ENCODE results near the gene MTMR11.

MTMR11 gene

GRCh38 chr1:149917571-149918144 lies 19.0 kb downstream of the MTMR11 start, which contains the start of gene SV2A:
Gene SV2A (minus strand): TSS chr1:149917844. CDS start chr1:149913840, 4,004 bp downstream.
- TF ChIP-seq CTCF (conservative IDR thresholded peaks at IDR 0.05; ENCODE audit: low read depth, low read length): no peak
- H3K4me3 ChIP-seq (ENCODE audit: low read depth, low read length): peak within 1 kb of the TSS; percentile 70
- DNase-seq (ENCODE audit: low read depth): peak; percentile 53

GRCh38 chr1:149916898-149917252 lies 19.8 kb downstream of the MTMR11 start:
- no peak for DNase-seq (ENCODE audit: low read depth)
- no peak for TF ChIP-seq CTCF (conservative IDR thresholded peaks at IDR 0.05; ENCODE audit: low read depth, low read length)
- peak overlapping the region; percentile 70 for H3K4me3 ChIP-seq (ENCODE audit: low read depth, low read length)

DNA sequence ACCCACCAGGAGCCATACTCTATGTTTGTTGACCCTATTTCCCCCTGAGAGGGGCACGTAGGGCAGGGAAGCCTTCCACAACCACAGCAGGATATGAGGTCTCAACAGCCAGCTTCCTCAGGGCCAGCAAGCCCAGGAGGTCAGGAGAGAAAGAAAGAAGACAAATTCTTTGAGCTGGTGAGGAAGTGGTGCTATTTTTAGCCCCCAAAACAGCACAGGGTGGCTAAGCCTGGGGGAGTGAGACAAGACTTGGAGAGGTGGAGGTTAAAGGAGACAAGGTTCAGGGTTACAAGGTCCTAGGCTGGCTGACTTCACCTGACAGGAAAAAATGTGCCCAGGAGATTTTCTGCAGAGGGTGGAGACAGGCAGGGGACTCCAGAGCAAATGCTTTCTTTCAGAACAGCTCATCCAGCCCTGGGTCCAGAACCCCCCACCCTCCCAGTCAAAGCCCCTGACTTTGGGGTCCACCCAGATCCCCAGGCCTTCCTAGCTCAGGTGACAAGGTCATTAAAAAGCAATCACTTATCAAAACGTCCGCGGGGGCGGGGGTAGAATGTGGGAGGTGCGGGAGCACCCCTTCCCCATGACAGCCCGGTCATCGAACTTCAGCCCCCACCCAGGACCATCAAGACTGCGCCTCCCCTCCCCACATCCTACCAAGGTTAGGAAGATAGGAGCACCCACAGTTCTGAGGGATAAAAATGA lies 20.3 kb downstream of the MTMR11 start:
- peak; percentile 11 for DNase-seq (ENCODE audit: low read depth)
- H3K4me3 ChIP-seq (ENCODE audit: low read depth, low read length): peak overlapping the region; percentile 70
- no peak for TF ChIP-seq CTCF (conservative IDR thresholded peaks at IDR 0.05; ENCODE audit: low read depth, low read length)

DNA sequence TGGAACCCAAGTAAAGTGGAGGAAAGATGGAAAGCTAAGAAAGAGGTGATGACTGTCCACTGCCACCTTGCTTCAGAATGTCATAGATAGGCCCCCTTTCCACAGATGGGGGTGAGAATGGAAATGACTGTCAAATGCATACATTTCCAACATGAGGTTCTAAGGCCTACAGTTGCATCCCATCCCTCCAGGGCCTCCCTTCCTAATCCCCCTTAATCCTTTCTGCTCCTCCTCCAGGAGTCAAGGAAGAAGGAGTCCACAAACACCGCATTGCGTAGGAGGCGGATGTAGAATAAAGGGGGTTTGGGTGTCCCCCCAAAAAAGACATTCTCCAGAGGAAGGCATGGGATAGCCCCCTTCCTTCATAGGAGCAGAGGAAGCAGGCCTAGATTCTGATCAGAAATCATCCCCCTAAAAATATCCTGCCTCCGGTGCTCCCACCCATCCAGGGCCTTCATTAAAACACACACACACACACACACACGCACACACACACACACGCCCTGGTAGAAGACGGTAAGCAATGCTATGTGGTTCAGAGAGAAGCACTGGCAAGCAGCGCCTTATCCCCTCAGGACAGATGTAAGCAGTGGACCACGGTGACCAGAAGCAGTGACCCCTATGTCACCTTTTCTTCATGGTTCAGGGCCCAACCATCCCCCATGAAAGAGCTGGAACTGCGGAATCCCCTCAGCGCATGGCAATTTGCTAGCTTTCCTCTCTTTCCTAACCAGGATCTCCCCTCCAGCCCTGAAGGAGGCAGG lies 21.1 kb downstream of the MTMR11 start:
- H3K4me3 ChIP-seq (ENCODE audit: low read depth, low read length): no peak overlapping the region
- DNase-seq (ENCODE audit: low read depth): no peak
- no peak for TF ChIP-seq CTCF (conservative IDR thresholded peaks at IDR 0.05; ENCODE audit: low read depth, low read length)

DNA sequence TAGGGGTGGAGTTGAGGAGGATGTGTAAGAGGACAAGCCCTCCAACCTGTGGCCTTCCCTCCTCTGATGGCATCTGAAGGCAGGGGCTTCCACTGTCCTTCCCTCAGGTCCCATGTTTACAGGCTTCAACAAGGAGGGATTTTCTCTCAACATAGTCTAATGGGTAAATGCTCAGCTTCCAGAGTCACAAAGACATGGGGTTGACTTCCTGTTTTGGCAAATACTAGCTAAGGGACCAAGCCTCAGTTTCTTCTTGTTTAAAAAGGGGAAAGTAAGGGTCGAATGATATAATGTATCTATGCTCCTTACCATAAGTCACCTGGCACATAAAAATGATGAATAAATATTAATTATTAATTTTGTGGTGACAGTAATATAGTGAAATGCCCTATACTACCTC lies 22.1 kb downstream of the MTMR11 start:
- no peak overlapping the region for H3K4me3 ChIP-seq (ENCODE audit: low read depth, low read length)
- no peak for TF ChIP-seq CTCF (conservative IDR thresholded peaks at IDR 0.05; ENCODE audit: low read depth, low read length)
- DNase-seq (ENCODE audit: low read depth): no peak

- TF ChIP-seq CTCF (conservative IDR thresholded peaks at IDR 0.05; ENCODE audit: low read depth, low read length): no peak
- H3K4me3 ChIP-seq (ENCODE audit: low read depth, low read length): no peak overlapping the region
- DNase-seq (ENCODE audit: low read depth): no peak
These were observed 30.1 kb downstream of the MTMR11 start for GRCh38 chr1:149906570-149907075.

All from choroid plexus epithelial cell (primary cell).